NCI-H1436 treated with DMSO at 0.1 percent for 48 hours (cell line): ENCODE results near the gene ALAS1.

Experiments used
- DNase-seq: peaks from one replicate; lab custom pipeline; 2025; lab: John Stamatoyannopoulos, UW

The ALAS1 gene

GRCh38 chr3:52198643-52199608, 966 bp downstream of the ALAS1 start:
- no peak for DNase-seq

- no peak for DNase-seq
Observed at GRCh38 chr3:52200981-52201679, 3.2 kb downstream of the ALAS1 start.

GRCh38 chr3:52202384-52203077, 4.6 kb downstream of the ALAS1 start:
- DNase-seq, result no peak

GRCh38 chr3:52203701-52204100, 5.7 kb downstream of the ALAS1 start:
- no peak for DNase-seq

GRCh38 chr3:52204337-52205073, 6.5 kb downstream of the ALAS1 start:
- DNase-seq, result no peak

- DNase-seq, result no peak
Observed at GRCh38 chr3:52205727-52206372, 7.9 kb downstream of the ALAS1 start.

GRCh38 chr3:52208556-52208955, 10.6 kb downstream of the ALAS1 start:
- no peak for DNase-seq

- no peak for DNase-seq
Observed at GRCh38 chr3:52210037-52210436, 12.1 kb downstream of the ALAS1 start.

- DNase-seq, result no peak
Observed at GRCh38 chr3:52210550-52211046, 12.6 kb downstream of the ALAS1 start.

- DNase-seq, result no peak
Observed at GRCh38 chr3:52211268-52211891, 13.4 kb downstream of the ALAS1 start.

- no peak for DNase-seq
Observed at GRCh38 chr3:52213005-52213404, 15.0 kb downstream of the ALAS1 start.

- DNase-seq, result no peak
Observed at GRCh38 chr3:52213901-52214300, 15.9 kb downstream of the ALAS1 start.

GRCh38 chr3:52215351-52215750, 17.4 kb downstream of the ALAS1 start:
- no peak for DNase-seq

GRCh38 chr3:52216585-52217408, 18.8 kb downstream of the ALAS1 start:
- no peak for DNase-seq

- no peak for DNase-seq
Observed at GRCh38 chr3:52217409-52217805, 19.4 kb downstream of the ALAS1 start.

- DNase-seq, result no peak
Observed at GRCh38 chr3:52218026-52218425, 20.1 kb downstream of the ALAS1 start.

- no peak for DNase-seq
Observed at GRCh38 chr3:52218454-52218853, 20.5 kb downstream of the ALAS1 start.

GRCh38 chr3:52218937-52219650, 21.1 kb downstream of the ALAS1 start:
- DNase-seq, result no peak

- no peak for DNase-seq
Observed at GRCh38 chr3:52220380-52221026, 22.5 kb downstream of the ALAS1 start.
